Mesendoderm (in vitro differentiated cells): ENCODE results near the gene EDA.

ENCODE experiments used
- DNase-seq: peaks from one replicate; pipeline ENCODE4 v3.0.0; 2013
- H2AK5ac ChIP-seq: 2 replicates; pipeline ENCODE4 v1.6.1; 2013; ENCODE audit warnings: low read length, inconsistent platforms
- H2BK120ac ChIP-seq: 2 replicates; pipeline ENCODE4 v1.6.1; 2013; ENCODE audit warnings: low read depth, mild to moderate bottlenecking, low read length, moderate library complexity, mixed read lengths
- H2BK15ac ChIP-seq: replicated peaks from 2 replicates; pipeline ENCODE4 v1.6.1; 2013; ENCODE audit warnings: low read depth, mild to moderate bottlenecking, moderate library complexity
- H2BK5ac ChIP-seq: 2 replicates; pipeline ENCODE4 v1.6.1; 2013; ENCODE audit warnings: low read length, inconsistent platforms
- H3K18ac ChIP-seq: 2 replicates; pipeline ENCODE4 v1.6.1; 2013; ENCODE audit warnings: mild to moderate bottlenecking, low read length, mixed read lengths
- H3K23ac ChIP-seq: one replicate; pipeline ENCODE4 v1.6.1; 2013; ENCODE audit warnings: low read length
- H3K27ac ChIP-seq: 2 replicates; pipeline ENCODE4 v1.5.1; 2013; ENCODE audit warnings: low read depth, mild to moderate bottlenecking, inconsistent platforms, low read length, moderate library complexity
- H3K27me3 ChIP-seq: 2 replicates; pipeline ENCODE4 v1.6.1; 2013; ENCODE audit warnings: low read length, control low read depth, mild to moderate bottlenecking, inconsistent platforms; ENCODE audit not compliant: insufficient read depth, poor library complexity
- H3K36me3 ChIP-seq: 2 replicates; pipeline ENCODE4 v1.6.1; 2013; ENCODE audit warnings: low read length, inconsistent platforms; ENCODE audit not compliant: control insufficient read depth, insufficient read depth
- H3K4ac ChIP-seq: one replicate; pipeline ENCODE4 v1.6.1; 2013; ENCODE audit warnings: low read depth, mild to moderate bottlenecking, low read length, moderate library complexity
- H3K4me1 ChIP-seq: 2 replicates; pipeline ENCODE4 v1.6.1; 2013; ENCODE audit warnings: low read depth, low read length, inconsistent platforms; ENCODE audit not compliant: control insufficient read depth
- H3K4me2 ChIP-seq: 2 replicates; pipeline ENCODE4 v1.6.1; 2013; ENCODE audit warnings: low read length
- H3K4me3 ChIP-seq: 2 replicates; pipeline ENCODE4 v1.5.1; 2013; ENCODE audit warnings: mild to moderate bottlenecking, low read length
- H3K56ac ChIP-seq: one replicate; pipeline ENCODE4 v1.6.1; 2013; ENCODE audit warnings: low read length
- H3K79me1 ChIP-seq: 2 replicates; pipeline ENCODE4 v1.6.1; 2013; ENCODE audit warnings: low read length, inconsistent platforms
- H3K79me2 ChIP-seq: 2 replicates; pipeline ENCODE4 v1.6.1; 2013; ENCODE audit warnings: mild to moderate bottlenecking, low read length; ENCODE audit not compliant: control insufficient read depth, insufficient read depth
- H3K9ac ChIP-seq: 2 replicates; pipeline ENCODE4 v1.6.1; 2013; ENCODE audit warnings: low read length, inconsistent platforms
- H4K5ac ChIP-seq: one replicate; pipeline ENCODE4 v1.6.1; 2013; ENCODE audit warnings: low read length
- H4K8ac ChIP-seq: one replicate; pipeline ENCODE4 v1.6.1; 2013; ENCODE audit warnings: low read depth, mild to moderate bottlenecking, control low read depth, low read length, moderate library complexity
- WGBS: extraction: QIAGEN DNeasy Blood & Tissue Kit; methylation state at CpG from one replicate; pipeline ENCODE4 v1.1.7; 2013; ENCODE audit warnings: low lambda C conversion rate, missing lambda C conversion rate; ENCODE audit not compliant: insufficient coverage; ENCODE audit errors: extremely low coverage; 5-methylcytosine and 5-hydroxymethylcytosine counted together

Gene EDA

DNA sequence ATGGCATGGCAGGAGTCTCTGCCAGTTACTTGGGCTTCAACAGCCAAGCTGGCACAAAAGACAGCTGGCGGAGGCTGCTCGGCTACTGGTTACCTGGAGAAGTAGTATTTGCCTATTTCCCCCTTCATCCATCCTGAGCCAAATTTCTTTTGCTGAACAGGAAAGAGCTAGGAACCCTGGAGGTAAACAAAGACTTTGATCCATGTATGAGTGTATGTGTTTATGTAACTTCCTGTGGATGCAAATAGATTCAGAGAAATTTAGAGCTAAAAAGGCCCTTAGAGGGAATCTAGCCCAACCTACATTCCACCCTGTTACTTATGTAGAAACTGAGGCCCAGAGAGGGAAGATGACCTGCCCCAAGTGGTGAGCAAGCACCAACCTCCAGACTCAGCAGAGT is 422.6 kb downstream of the EDA start:
- H3K23ac ChIP-seq: no peak overlapping the region
- H3K79me1 ChIP-seq: no peaks in the 10 kb centered on the region
- H3K27me3 ChIP-seq: no peaks in the 10 kb centered on the region
- H3K18ac ChIP-seq: no peak overlapping the region
- no peak overlapping the region for H2BK5ac ChIP-seq
- no peak overlapping the region for H3K4me3 ChIP-seq
- H2BK15ac ChIP-seq: no peak overlapping the region
- no peaks in the 10 kb centered on the region for H3K4me1 ChIP-seq
- H3K9ac ChIP-seq: no peak overlapping the region
- no peak overlapping the region for H3K27ac ChIP-seq
- no peak overlapping the region for H2AK5ac ChIP-seq
- no peak overlapping the region for H3K4me2 ChIP-seq
- H3K79me2 ChIP-seq: no peaks in the 10 kb centered on the region
- H4K5ac ChIP-seq: no peak overlapping the region
- no peak overlapping the region for H3K4ac ChIP-seq
- no peak overlapping the region for H2BK120ac ChIP-seq
- no peak overlapping the region for H4K8ac ChIP-seq
- DNase-seq: no peak
- WGBS: no CpG with 5 or more reads among the region's 2 CpGs
- no peak overlapping the region for H3K56ac ChIP-seq
- no peaks in the 10 kb centered on the region for H3K36me3 ChIP-seq

DNA sequence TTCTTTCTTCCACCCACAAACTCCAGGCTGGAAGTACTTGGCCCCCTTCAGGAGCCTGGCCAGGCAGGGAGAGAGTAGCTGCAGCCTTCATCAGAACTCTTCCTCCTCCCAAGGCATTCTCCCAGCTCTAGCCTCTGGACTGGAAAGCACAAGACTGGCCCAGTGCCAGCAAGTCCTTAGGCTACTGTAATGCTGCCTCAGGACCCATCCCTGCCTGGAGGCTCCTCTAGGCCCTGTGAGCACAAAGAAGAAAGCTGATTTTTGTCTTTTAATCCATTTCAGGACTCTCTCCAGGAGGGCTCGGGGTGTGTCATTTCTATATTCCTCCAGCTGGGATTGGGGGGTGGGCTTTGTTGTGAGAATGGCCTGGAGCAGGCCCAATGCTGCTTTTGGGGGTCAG is 423.0 kb downstream of the EDA start:
- Histone ChIP-seq H2AK5ac (no peak overlapping the region), H4K5ac (no peak overlapping the region), H3K36me3 (no peaks in the 10 kb centered on the region), H3K23ac (no peak overlapping the region), H3K18ac (no peak overlapping the region), H2BK120ac (no peak overlapping the region), H3K56ac (no peak overlapping the region), H3K27me3 (no peaks in the 10 kb centered on the region), H3K4me2 (no peak overlapping the region), H4K8ac (no peak overlapping the region), H2BK5ac (no peak overlapping the region), H3K79me1 (no peaks in the 10 kb centered on the region), H2BK15ac (no peak overlapping the region), H3K4ac (no peak overlapping the region), H3K4me3 (no peak overlapping the region), H3K27ac (no peak overlapping the region), H3K79me2 (no peaks in the 10 kb centered on the region), H3K9ac (no peak overlapping the region), H3K4me1 (no peaks in the 10 kb centered on the region)
- no peak for DNase-seq
- WGBS: no CpG with 5 or more reads among the region's 1 CpG

GRCh38 chrX:70039758-70040157 is 423.8 kb downstream of the EDA start:
- no peak for DNase-seq
- Histone ChIP-seq H3K18ac (no peak overlapping the region), H4K5ac (no peak overlapping the region), H3K27me3 (no peaks in the 10 kb centered on the region), H2AK5ac (no peak overlapping the region), H4K8ac (no peak overlapping the region), H3K56ac (no peak overlapping the region), H3K4me3 (no peak overlapping the region), H2BK15ac (no peak overlapping the region), H2BK120ac (no peak overlapping the region), H3K23ac (no peak overlapping the region), H3K36me3 (no peaks in the 10 kb centered on the region), H3K4ac (no peak overlapping the region), H3K79me2 (no peaks in the 10 kb centered on the region), H3K79me1 (no peaks in the 10 kb centered on the region), H3K4me1 (no peaks in the 10 kb centered on the region), H3K4me2 (no peak overlapping the region), H3K9ac (no peak overlapping the region), H3K27ac (no peak overlapping the region), H2BK5ac (no peak overlapping the region)
- no CpG with 5 or more reads among the region's 2 CpGs for WGBS

DNA sequence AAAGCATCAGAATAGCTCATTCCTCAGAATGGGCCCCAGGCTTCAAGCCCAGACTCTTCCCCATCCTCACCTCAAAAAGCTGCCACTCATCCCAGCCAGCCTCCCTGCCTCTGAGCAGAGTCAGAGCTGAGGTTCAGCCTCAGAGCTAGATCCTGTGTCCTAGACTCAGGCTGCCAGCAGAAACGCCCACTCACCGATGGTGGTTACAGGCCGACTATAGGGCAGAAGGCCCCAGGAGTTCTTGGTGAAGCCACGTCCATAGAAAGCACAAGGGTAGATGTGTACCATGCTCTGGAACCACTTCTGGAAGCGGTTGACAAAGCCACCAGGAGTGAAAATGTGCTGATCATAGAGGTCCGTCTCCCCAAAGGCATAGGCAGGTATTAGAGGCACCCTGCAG is 426.1 kb downstream of the EDA start:
- DNase-seq: no peak
- Histone ChIP-seq H2AK5ac (no peak overlapping the region), H2BK120ac (no peak overlapping the region), H2BK5ac (no peak overlapping the region), H3K4me3 (no peak overlapping the region), H2BK15ac (no peak overlapping the region), H3K79me2 (no peaks in the 10 kb centered on the region), H4K5ac (no peak overlapping the region), H3K9ac (no peak overlapping the region), H3K27me3 (no peaks in the 10 kb centered on the region), H3K56ac (no peak overlapping the region), H3K18ac (no peak overlapping the region), H3K27ac (no peak overlapping the region), H3K4ac (no peak overlapping the region), H3K4me2 (no peak overlapping the region), H3K79me1 (no peaks in the 10 kb centered on the region), H3K4me1 (no peaks in the 10 kb centered on the region), H3K36me3 (no peaks in the 10 kb centered on the region), H4K8ac (no peak overlapping the region), H3K23ac (no peak overlapping the region)
- no CpG with 5 or more reads among the region's 6 CpGs for WGBS

DNA sequence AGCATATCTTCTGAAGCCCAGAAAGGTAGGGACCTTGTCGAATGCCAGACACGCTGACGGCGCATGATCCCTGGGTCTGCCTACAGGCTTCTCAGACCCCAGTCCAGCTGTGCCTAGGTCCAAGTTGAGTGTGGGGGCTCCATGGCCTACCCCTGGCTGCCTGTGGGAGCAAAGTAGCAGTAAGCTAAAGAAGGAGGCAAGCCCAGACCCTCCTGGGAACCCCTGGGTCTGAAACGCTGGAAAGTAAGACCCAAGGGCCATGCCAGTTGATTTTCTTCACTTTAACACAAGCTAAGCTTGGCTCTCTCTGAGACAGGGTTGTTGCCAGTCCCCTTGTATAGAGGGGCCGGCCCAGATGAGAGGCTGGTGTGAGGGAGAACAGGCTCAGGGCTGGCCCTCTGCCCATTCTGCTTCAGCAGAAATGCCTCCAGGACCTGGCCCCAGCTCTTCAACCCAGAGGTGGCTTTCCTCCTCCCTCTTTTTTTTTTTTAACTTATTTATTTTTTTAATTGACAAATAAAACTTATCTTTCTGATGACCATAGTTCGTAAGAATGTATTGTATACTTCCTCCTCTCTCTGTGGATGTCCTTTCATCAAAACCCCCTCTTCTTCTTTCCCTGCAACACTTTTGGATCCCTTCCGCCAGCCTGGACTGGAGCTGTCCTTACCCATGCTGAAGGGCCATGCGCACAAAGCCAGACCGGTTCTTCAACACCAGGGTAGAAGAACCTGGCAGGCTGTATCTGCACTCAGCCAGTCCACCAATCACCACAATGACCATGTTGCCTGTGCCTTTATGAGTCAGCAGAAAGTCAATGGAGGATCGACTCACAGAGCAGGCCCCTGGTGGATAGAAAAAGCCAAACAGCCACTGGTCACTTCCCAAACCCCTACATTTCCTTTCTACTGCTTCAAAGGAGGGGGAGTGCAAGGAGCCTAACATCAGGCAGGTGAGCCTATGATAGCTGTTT is 426.8 kb downstream of the EDA start:
- Histone ChIP-seq H4K5ac (no peak overlapping the region), H2AK5ac (no peak overlapping the region), H2BK5ac (no peak overlapping the region), H3K36me3 (no peaks in the 10 kb centered on the region), H3K27me3 (no peaks in the 10 kb centered on the region), H2BK120ac (no peak overlapping the region), H3K23ac (no peak overlapping the region), H3K4ac (peak overlapping the region; percentile 43), H3K79me1 (no peaks in the 10 kb centered on the region), H3K9ac (no peak overlapping the region), H3K27ac (no peak overlapping the region), H3K4me1 (no peaks in the 10 kb centered on the region), H3K4me3 (no peak overlapping the region), H3K18ac (no peak overlapping the region), H3K79me2 (no peaks in the 10 kb centered on the region), H3K4me2 (no peak overlapping the region), H2BK15ac (no peak overlapping the region), H3K56ac (no peak overlapping the region), H4K8ac (no peak overlapping the region)
- DNase-seq: peak; percentile 71
- no CpG with 5 or more reads among the region's 11 CpGs for WGBS

- H4K5ac ChIP-seq: no peak overlapping the region
- no CpG with 5 or more reads among the region's 9 CpGs for WGBS
- H2AK5ac ChIP-seq: no peak overlapping the region
- H3K79me1 ChIP-seq: no peaks in the 10 kb centered on the region
- no peak overlapping the region for H2BK120ac ChIP-seq
- no peaks in the 10 kb centered on the region for H3K79me2 ChIP-seq
- H3K36me3 ChIP-seq: no peaks in the 10 kb centered on the region
- no peak overlapping the region for H3K4me2 ChIP-seq
- H4K8ac ChIP-seq: no peak overlapping the region
- H3K27ac ChIP-seq: no peak overlapping the region
- H3K4me1 ChIP-seq: no peaks in the 10 kb centered on the region
- DNase-seq: no peak
- no peak overlapping the region for H3K23ac ChIP-seq
- H3K4ac ChIP-seq: no peak overlapping the region
- no peak overlapping the region for H3K56ac ChIP-seq
- no peak overlapping the region for H3K4me3 ChIP-seq
- H2BK5ac ChIP-seq: no peak overlapping the region
- H3K9ac ChIP-seq: no peak overlapping the region
- H3K27me3 ChIP-seq: no peaks in the 10 kb centered on the region
- no peak overlapping the region for H2BK15ac ChIP-seq
- no peak overlapping the region for H3K18ac ChIP-seq
These were observed 427.8 kb downstream of the EDA start for GRCh38 chrX:70043685-70044084.
